ENCODE measurements around the gene MBNL1.

The MBNL1 gene

GRCh38 chr3:152446495-152446894 lies 177.8 kb downstream of the MBNL1 start:
- TF ChIP-seq CTCF (conservative IDR thresholded peaks at IDR 0.05): no peak
- H3K27ac ChIP-seq: no peak overlapping the region

GRCh38 chr3:152447511-152447910 lies 178.8 kb downstream of the MBNL1 start:
- H3K27ac ChIP-seq: no peak overlapping the region

GRCh38 chr3:152448091-152448490 lies 179.4 kb downstream of the MBNL1 start:
- H3K27ac ChIP-seq: no peak overlapping the region
- TF ChIP-seq CTCF (conservative IDR thresholded peaks at IDR 0.05): no peak

More at GRCh38 chr3:152447511-152447910, 178.8 kb downstream of the MBNL1 start:
- TF ChIP-seq CTCF (conservative IDR thresholded peaks at IDR 0.05): no peak

- no peak overlapping the region for H3K27ac ChIP-seq
- no peak for TF ChIP-seq CTCF (conservative IDR thresholded peaks at IDR 0.05)
Observed at GRCh38 chr3:152452318-152452717, 183.6 kb downstream of the MBNL1 start.

- H3K27ac ChIP-seq: no peak overlapping the region
- no peak for TF ChIP-seq CTCF (conservative IDR thresholded peaks at IDR 0.05)
Observed at GRCh38 chr3:152454076-152454875, 185.5 kb downstream of the MBNL1 start.

GRCh38 chr3:152455989-152456388 lies 187.3 kb downstream of the MBNL1 start:
- H3K27ac ChIP-seq: no peak overlapping the region
- no peak for TF ChIP-seq CTCF (conservative IDR thresholded peaks at IDR 0.05)

GRCh38 chr3:152457500-152458375 lies 189.0 kb downstream of the MBNL1 start:
- no peak overlapping the region for H3K27ac ChIP-seq
- TF ChIP-seq CTCF (conservative IDR thresholded peaks at IDR 0.05): no peak
